Measurements from ENCODE around the gene LIMS2.

- no peak for TF ChIP-seq EP300 (IDR thresholded peaks at IDR 0.05)
- TF ChIP-seq ESRRA (IDR thresholded peaks at IDR 0.05; ENCODE audit: borderline replicate concordance, low read length): no peak
- no peak for TF ChIP-seq CBX2 (IDR thresholded peaks at IDR 0.05; ENCODE audit: borderline replicate concordance, low read depth)
- TF ChIP-seq RCOR1 (IDR thresholded peaks at IDR 0.05; ENCODE audit: low read depth, low read length): no peak
- no peak for TF ChIP-seq NFE2L2 (conservative IDR thresholded peaks at IDR 0.05; ENCODE audit: low read length)
- no peak for TF ChIP-seq CTCF (IDR thresholded peaks at IDR 0.05)
- no peak for TF ChIP-seq REST (IDR thresholded peaks at IDR 0.05)
- TF ChIP-seq POLR2A (IDR thresholded peaks at IDR 0.05; ENCODE audit: low read length): no peak
- no peak for TF ChIP-seq RAD21 (conservative IDR thresholded peaks at IDR 0.05 in 1 of 2, IDR thresholded peaks at IDR 0.05 in 1 of 2)
- TF ChIP-seq, protein P1, sequence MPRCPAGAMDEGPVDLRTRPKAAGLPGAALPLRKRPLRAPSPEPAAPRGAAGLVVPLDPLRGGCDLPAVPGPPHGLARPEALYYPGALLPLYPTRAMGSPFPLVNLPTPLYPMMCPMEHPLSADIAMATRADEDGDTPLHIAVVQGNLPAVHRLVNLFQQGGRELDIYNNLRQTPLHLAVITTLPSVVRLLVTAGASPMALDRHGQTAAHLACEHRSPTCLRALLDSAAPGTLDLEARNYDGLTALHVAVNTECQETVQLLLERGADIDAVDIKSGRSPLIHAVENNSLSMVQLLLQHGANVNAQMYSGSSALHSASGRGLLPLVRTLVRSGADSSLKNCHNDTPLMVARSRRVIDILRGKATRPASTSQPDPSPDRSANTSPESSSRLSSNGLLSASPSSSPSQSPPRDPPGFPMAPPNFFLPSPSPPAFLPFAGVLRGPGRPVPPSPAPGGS (IDR thresholded peaks at IDR 0.05): no peak
- TF ChIP-seq TFCP2L1 (CRISPR knock-in tag; IDR thresholded peaks at IDR 0.05): no peak
These were observed 32.5 kb downstream of the LIMS2 start for GRCh38 chr2:127642706-127643438.
